NCI-H1694 treated with DMSO at 0.1 percent for 48 hours (cell line): ENCODE results near the gene UBR1.
"Not testable (repeated sequence)": the region's sequence is repeated elsewhere in the genome, so short reads cannot be mapped to it uniquely, and the experiment has no call there.

Experiments used
- DNase-seq: peaks from one replicate; lab custom pipeline; 2025; lab: John Stamatoyannopoulos, UW

UBR1 gene

DNA sequence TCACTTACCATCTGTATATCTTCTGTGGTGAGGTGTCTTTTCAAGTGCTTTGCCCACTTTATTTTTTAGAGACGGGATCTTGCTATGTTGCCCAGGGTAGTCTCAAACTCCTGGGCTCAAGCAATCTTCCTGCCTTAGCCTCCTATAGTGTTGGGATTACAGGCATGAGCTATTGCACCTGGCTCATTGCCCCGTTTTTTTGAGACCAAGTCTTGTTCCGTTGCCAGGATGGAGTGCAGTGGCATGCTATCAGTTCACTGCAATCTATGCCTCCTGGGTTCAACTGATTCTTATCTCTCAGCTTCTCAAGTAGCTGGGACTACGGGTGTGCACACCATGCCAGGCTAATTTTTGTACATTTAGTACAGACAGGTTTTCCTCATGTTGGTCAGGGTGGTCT, 132.7 kb downstream of the UBR1 start:
- no peak for DNase-seq

DNA sequence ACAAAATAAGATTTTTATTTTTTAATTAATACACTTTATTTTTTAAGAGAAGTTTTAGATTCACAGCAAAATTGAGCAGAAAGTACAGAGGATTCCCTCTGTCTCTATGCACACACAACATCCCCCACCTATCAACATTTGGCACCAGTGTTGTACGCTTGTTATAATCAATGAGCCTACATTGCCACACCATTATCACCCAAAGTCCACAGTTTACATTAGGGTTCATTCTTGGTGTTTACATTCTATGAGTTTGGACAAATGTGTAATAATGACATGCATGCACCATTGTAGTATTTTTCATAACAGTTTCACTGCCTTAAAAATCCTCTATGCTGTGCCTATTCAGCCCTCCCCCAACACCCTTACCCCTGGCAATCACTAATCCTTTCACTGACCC, 134.0 kb downstream of the UBR1 start:
- no peak for DNase-seq

DNA sequence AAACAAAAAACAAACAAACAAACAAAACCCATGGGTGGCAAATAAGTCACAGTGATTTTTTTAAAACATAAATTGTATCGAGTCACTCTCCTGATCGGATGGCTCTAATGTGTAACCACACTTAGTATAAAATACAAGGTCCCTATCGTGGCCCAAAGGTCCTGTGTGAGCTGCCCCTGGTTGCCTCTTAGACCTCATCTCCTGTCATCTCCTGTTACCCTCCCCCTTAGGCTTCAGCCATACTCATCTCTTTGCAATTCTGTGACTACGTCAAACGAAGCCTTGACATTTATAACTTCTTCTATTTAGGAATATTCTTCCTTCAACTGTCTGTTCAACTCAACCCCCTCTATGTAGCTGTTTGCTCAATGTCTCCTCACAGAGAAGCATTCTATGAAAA, 141.4 kb downstream of the UBR1 start:
- no peak for DNase-seq

DNA sequence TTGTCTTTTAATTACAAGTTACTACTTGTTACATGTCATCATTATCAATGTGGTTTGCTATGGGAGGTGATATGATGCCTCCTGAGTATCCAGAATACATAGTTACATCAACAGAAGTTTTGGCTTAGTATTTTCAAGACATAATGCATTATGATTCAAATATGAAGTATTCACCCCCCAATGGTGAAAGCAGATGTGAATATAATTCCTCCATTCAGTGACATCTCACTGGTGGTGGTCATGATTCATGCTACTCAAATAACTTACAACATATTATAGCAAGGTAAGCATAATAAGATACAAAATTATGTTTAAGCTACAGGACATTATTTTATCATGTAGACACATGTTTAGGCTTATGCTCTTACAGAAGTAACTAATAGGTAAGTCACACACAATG, 150.3 kb downstream of the UBR1 start:
- DNase-seq, result no peak

DNA sequence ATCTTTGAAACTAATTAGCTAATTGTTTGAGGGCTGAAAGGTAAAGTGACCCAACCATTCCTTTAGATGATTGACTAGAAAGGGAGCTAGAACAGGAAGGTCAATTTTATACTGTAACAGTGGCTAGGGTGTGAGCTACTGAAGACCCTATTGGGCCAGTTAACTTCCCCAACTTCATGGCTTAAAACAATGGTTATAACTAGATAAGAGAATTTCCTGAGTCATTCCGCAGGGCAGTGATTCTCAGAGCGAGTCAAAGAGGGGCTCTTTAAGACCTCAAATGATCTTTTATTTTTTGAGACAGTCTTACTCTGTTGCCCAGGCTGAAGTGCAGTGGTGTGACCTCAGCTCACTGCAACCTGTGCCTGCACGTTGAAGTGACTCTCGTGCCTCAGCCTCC, 151.5 kb downstream of the UBR1 start:
- no peak for DNase-seq

DNA sequence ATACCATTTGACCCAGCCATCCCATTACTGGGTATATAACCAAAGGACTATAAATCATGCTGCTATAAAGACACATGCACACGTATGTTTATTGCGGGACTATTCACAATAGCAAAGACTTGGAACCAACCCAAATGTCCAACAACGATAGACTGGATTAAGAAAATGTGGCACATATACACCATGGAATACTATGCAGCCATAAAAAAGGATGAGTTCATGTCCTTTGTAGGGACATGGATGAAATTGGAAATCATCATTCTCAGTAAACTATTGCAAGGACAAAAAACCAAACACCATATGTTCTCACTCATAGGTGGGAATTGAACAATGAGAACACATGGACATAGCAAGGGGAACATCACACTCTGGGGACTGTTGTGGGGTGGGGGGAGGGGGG, 156.9 kb downstream of the UBR1 start:
- not testable (repeated sequence) for DNase-seq

DNA sequence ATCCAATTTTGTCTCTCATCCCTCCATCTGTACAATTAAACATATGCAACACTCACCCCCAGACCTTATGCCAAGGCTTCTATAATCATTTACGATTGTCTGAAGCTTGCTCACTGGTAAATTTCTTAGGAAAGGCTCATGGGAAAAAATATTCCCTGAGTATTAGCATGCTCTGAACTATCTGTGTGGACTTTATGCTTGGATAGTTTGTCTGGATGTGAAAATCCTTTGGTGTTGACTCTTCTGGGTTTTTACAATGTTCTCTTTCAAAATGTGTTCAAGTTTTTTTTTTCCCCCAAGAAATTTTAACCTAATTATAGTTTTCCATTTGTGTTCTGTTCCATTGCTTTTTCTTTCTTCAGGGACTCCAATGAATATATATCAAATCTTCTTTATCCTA, 165.3 kb downstream of the UBR1 start:
- no peak for DNase-seq

DNA sequence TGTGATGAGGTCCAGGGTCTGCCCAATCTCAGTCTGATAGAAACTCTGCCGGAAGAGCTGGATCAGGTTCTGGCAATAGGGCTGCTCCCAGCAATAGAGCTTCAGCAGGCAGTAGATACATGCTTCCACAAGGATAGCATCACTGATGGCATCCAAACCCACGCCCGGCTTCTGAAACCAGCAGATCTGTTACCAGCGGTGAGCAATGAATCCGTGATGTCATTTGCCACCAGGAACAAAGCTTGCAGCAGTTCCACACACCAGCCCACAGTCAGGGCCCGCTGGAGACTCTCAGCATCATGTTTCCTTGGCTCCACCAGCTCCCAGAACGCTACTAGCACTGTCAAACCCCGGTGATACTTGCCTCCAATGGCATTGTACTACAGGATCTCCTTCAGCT, 166.0 kb downstream of the UBR1 start:
- no peak for DNase-seq

DNA sequence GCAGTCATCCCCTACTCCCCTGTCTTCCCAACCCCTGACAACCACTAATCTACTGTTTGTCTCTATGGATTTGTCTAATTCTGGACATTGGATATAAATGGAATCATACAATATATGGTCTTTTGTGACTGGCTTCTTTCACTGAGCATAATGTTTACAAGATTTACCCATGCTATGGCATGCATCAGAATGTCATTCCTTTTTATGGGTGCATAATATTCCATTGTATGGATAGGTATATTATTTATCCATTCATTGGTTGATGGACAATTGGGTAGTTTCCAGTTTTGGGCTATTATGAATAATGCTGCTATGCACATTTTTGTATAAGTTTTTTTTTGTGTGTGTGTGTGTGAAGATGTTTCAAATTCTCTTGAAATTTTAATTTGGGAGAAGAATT, 168.7 kb downstream of the UBR1 start:
- DNase-seq, result no peak

DNA sequence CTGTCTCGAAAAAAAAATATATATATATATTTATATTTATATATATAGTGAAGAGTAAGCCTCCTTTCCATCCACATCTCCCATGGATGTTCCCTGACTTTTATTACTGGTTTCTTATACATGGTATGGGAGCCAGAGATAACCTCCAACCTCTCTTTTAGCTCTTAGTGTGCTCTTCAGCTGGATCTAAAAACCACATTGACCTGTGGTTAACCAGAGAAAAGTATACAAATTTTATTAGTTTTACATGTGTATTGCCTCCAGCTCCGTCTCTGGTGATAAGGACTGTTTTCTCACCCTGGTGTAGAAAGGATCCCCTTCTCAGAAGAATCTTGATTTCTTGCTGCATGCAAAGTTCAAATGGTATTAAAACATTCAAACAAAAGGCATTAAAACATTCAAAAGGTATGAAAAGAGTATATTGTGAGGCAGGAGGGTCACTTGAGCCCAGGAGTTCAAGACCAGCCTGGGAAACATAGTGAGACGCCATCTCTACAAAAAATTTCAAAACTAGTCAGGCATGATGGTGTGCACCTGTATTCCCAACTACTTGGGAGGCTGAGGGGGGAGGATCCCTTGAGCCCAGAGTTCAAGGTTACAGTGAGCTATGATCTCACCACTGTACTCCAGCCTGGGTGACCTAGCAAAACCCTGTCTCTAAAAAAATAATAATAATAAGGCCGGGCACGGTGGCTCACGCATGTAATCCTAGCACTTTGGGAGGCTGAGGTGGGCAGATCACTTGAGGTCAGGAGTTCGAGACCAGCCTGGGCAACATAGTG, 171.8 kb downstream of the UBR1 start:
- no peak for DNase-seq

DNA sequence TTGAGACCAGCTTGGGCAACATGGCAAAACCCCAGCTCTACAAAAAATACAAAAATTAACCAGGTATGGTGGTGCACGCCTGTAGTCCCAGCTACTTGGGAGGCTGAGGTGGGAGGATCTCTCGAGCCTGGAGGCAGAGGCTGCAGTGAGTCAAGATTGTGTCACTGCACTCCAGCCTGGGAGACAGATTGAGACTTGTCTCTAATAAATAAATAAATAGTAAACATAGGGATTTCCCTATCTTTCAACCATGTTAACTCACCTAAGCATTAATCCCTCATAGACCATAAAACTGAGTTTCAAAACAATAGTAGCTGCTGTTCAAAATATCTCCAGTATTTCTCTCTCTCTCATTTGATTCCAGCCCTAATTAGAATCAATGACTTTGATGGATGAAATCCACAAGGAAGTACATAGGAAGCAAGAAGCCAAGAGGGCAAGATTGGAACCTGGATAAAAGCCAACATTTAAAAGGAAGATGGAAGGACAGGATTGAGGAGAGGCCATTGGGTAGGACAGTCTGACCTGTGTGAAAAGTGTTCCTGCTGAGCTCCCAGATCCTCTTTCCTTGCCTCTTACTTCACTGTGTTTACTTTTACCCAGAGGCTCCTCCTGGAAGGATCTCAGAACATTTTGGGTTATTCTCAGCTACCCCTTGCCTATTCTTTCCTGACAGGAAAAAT, 172.9 kb downstream of the UBR1 start:
- no peak for DNase-seq

DNA sequence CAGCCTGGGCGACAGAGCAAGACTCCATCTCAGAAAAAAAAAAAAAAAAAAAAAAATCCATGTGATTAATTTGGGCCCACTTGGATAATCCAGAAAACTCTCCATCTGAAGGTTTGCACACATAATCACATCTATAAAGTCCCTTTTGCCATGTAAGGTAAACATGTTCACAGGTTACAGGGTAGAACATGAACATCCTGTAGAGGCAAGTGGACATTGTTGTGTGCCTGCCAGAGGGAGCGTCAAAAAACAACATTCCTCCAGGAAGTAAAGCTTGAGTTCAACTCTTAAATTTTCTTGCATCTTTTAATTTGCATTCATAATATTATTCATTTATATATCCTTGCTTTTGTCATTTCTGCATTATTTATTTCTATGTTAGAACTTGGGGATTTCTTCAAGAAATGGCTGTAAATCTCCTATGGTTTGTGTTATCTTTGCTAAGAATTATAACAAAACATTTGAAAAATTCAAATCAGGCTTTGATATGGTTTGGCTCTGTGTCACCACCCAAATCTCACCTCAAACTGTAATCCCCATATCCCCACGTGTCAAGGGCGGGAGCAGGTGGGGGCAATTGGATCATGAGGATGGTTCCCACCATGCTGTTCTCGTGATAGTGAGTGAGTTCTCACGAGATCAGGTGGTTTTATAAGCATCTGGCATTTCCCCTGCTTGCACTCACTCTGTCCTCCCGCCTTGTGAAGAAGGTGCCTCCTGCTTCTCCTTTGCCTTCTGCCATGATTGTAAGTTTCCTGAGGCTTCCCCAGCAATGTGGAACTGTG, 173.9 kb downstream of the UBR1 start:
- DNase-seq, result no peak

DNA sequence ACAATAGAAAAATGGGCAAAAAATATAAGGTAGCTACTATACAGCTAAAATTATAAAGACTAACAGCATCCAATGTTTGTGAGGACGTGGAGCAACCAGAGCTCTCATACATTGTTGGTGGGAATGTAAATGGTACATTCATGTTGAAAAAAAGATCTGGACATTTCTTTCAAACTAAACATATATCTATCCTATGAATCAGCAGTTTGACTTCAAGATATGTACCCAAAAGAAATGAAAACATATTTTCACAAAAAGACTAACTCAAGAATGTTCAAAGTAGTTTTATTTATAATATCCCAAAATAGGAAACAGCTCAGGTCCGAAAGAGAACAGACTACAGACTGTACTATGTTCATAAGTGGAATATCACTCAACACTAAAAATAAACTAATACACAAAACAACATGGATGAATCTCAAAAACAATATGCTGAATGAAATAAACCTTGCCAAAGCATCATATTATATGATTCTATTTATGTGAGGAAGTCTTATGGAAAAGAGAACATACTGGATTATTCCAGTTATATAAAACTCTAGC, 176.5 kb downstream of the UBR1 start:
- DNase-seq, result no peak

DNA sequence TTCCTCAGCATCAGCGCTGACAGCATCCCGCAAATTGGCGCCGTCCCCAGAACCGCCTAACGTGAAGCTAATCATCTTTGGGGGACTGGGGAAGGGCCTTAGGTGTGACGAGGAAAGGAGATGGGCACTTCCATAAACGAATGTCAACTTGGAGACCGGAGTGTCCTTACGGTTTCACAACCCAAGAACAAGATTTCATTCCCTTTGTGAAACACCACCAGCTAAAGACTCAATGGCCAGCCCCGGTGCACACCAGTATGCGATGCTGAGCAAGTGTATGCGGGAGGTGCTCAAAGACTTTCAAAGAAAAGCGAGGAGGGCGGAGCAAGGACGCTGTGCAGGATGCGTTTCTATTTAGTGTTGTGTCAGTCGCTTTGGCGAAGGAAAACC, 184.5 kb downstream of the UBR1 start:
- no peak for DNase-seq

DNA sequence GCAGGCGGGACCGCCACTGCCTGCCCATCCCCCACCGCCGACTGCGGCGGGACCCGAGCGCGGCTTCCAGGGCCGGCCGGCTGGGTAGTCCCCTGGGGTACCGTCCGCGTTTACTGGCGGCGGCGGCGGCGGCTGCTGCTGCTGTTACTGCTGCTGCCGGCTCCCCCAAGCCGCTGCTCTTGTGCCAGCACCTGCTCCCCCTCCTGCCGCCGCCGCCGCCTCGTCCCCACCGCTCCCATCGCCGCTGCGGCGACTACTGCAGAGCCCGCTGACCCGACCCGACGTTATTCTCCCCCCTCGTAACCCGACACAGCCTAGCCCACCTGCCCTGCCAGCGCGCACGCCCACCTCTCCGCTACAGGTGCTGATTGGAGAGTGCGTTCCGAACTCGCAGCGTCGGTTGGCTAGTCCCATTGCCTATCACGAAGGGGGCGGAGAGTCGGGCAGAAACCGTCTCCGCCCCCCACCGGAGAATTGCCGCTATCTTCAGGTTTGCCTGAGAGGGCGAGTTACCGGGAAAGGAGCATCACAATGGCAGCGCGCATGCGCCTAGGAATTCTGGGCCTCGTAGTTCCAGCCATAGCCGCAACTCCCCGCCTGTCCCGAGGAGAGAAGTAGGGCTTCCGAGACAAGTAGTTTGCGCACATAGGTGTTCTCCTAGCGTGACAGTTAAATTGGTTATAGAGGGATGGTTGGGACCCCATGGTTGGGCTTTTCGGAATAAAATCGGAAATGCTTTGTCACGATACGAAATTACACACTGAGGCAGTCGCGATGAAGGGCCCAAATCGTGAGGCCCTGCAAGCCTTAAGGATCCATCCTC, 185.1 kb downstream of the UBR1 start, which contains the start of gene TTBK2:
TSS of gene TTBK2 (minus strand) at position 260 of the 823 bp plus-strand sequence. CDS start 42,161 bp downstream, outside the sequence.
- DNase-seq, result peak; percentile 95

DNA sequence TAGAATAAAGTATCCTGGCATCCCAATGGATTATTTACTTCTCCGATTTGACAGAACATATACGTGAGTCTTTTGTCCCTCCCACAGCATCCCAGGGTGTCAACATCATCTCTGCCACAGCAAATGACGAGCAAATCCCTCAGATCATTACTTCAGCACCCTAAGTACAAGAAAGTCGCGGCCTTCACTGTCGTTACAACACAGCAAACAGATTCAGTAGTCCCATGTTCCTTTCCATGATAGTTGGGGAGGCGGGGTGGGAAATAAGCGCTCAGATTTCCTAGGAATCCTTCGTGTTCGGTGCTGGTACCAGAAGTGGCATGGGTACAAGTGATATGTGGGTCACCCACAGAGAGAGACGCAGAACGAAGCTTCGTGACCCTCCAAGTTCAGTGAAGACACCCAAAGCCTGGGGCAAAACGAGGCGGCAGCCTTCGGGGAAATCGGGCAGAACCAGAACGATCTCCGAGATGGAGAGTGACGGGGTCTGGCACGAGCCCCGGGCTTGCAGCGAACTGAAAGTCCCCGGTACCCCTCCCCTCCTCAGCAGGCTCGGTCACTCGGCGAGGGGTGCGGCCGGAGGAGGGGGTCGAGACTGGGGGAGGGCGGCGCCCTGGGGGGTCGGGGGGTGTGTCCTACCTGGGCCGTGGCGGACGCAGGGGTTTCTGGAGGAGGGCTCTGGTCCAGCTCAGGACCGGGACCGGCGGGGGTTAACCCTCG, 185.9 kb downstream of the UBR1 start:
- DNase-seq, result no peak

DNA sequence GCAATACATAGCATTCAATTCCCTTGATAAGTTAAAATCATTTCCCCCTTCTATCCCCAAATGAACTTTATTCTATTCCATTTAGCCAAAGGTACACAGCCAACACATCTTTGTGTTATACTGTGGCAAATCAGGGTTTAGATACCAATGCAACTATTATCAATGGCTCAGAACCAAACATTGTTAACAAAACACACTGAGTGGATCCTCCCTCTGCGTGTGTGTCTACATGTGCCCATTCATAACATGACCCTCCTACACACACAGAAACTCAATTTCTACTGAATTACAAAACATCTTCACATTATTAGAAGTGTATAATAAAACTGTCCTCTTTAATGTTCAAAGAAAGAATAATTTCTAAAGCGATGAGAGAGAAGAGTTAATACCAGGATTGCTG, 186.5 kb downstream of the UBR1 start:
- no peak for DNase-seq

DNA sequence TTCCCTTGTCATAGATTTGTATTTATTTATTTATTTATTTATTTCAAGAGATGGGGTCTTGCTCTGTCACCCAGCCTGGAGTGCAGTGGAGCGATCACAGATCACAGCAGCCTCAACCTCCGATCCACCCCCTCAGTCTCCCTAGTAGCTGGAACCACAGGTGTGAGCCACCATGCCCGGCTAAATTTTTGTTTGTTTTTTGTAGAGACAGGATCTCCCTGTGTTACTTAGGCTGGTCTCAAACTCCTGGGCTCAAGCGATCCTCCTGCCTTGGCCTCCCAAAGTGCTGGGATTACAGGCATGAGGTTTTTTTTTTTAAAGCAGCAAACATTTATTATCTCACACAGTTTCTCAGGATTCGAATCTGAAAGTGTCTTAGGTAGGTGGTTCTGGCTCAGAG, 187.8 kb downstream of the UBR1 start:
- DNase-seq, result no peak

DNA sequence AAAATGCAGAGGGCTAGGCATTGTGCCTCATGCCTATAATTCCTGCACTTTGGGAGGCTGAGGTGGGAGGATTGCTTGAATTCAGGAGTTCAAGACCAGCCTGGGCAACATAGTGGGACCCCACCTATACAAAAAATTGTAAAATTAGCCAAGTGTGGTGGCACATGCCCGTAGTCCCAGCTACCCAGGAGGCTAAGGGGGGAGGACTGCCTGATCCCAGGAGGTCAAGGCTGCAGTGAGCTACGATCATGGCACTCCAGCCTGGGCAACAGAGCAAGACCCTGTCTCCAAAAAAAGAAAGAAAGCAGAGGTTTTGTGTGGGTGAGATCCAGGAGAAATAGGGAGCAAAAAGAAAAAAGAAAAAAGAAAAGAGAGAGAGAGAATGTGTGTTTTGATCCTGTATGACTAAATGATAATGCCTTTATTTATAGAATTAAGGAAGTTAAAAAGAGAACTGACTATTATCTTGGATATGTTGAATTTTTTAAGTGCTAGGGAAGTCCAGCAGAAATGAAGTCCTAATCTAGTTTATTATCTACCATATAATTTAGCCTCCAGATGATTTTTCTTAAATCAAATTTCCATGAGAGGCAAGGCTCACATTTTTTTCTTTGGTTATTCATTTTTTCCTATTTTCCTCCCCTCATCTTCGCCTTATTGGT, 190.1 kb downstream of the UBR1 start:
- no peak for DNase-seq

DNA sequence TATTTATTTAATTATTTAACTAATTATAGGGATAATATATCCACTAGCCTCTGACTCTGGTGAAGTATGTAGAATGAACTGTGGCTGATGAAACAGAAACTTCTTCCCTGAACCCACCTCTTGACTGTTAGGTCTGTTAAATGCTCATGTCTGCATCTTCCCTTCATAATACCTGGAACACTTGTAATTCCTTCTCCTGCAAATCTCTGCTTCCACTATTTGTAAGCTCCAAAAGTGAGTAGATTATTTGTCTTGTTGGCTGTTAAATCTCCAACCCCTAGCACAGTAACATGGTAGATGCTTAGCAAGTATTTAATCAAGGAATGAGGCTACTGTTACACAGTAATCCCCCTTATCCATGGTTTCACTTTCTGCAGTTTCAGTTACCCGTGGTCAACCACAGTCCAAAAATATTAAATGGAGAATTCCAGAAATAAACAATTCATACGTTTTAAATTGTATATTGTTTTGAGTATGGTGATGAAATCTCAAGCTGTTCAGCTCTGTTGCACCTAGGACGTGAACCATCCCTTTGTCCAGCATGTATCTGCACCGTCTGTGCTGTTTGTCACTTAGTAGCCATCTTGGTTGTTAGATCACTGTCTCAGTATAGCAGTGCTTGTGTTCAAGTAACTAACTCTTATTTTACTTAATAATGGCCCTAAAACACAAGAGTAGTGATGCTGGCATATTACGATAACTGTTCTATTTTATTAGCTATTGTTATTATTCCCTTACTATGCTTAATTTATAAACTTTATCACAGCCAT, 190.9 kb downstream of the UBR1 start:
- no peak for DNase-seq
